NCI-H774 (cell line): ENCODE measurements around the gene XRCC5.

ENCODE experiments used
- DNase-seq: peaks from one replicate; lab custom pipeline; 2025; lab: John Stamatoyannopoulos, UW

Gene XRCC5

GRCh38 chr2:216233281-216233995, 124.3 kb downstream of the XRCC5 start:
- no peak for DNase-seq

DNA sequence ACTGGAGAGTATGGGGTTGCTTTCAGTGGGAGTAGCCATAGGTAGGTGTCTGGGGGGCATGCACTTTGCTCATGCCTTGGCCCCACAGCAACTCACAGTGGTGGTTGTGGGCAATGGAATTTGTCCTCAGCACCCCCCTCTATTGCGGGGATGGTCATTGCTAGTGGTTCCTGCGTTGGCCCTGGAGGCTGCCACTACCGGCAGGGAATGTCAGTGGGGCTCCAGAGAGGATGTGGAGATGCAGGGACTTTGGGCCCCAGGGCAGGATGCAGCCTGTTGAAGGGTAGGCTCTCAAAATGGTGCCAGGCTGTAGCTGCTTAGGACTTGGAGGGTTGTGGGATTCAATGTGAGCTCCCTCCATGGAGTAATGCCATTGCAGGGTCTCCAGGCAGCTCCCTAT, 125.0 kb downstream of the XRCC5 start:
- DNase-seq, result no peak

DNA sequence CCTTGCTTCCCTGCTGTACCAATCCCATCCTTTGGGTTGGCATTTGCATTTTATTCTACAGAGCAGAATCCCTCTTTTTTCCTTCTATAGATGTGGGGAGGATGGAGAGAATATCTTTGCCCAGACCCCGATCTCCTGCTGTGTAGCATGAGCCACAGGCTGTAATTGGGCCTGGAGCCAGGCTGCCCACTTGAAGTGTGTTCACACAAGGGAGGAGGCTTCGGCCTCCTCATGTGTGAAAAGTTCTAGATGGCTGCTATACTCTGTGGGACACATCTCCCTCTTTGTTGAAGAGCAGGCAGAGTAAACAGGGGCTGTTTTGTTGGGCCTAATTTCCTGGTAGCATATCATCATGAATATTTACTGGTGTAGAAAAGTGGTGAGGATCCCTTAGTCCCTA, 126.3 kb downstream of the XRCC5 start:
- DNase-seq, result peak; percentile 21

GRCh38 chr2:216235896-216236295, 126.7 kb downstream of the XRCC5 start:
- no peak for DNase-seq

DNA sequence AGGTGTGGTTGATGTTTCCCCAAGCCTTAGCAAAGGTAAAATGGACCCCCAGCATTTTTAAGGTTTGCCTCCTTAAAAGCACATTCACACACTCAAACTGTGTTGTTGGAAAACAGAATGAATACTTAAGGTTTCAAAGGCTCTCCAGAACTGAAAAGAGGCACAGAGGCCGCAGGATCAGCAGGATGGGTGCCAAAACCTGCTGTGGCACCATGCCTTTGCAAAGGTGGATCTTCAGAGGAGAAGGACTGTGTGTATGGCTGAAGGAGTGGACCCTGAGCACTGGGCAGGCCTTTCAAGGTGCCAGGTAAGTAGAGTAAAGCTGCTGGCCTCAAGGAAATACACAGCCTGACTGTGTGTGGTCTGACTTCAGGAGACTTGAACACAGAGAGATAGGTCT, 127.3 kb downstream of the XRCC5 start:
- no peak for DNase-seq

DNA sequence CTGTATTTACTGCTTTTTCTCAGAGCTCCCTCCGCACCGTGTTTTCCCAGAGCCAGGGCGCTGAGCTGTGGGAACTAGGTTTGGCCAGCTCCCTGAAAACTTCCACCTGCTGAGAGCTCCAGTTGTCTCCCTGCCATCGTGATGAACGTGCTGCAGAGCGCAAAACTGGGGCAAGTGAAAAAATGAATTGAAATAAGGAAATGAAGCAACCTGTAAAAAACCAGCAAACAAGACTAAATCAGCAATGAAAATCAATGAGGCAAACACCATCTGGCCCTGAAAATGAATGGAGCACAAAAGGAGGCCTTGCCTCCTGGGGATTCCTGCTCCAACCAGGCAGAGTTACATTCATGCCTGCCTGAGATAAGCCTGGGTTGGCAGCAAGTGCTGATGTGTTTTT, 133.2 kb downstream of the XRCC5 start:
- DNase-seq, result peak; percentile 64

- no peak for DNase-seq
These were observed 133.9 kb downstream of the XRCC5 start for GRCh38 chr2:216243026-216243425.

GRCh38 chr2:216245391-216245975, 136.3 kb downstream of the XRCC5 start:
- DNase-seq, result no peak

DNA sequence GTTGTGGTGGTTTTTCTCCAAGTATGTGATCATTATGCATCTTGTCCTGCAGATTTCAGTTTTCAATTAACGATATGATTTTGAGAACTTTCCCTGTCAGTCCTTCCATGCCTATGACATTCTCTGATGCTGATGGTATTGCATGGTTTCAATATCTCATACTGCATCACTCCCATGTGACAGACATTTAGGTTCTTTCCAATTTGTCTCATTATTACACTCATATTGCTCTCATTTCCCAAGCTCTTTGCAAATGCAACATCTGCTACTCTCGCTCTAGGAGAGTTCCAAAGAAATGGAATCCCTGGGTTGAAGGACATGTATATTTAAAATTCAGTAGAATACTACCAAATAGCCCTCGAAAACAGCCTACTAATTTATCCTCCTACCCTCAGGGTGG, 137.6 kb downstream of the XRCC5 start:
- DNase-seq, result no peak
